ENCODE data around the gene ERBB2.
"Not testable (repeated sequence)": the region's sequence is repeated elsewhere in the genome, so short reads cannot be mapped to it uniquely, and the experiment has no call there.

Gene ERBB2

GRCh38 chr17:39703913-39704312 is 4.0 kb downstream of the ERBB2 start:
- no peak for DNase-seq (ENCODE audit: low read depth)

GRCh38 chr17:39704821-39705551 is 5.1 kb downstream of the ERBB2 start:
- no peak for DNase-seq (ENCODE audit: low read depth)

GRCh38 chr17:39705786-39706348 is 6.0 kb downstream of the ERBB2 start:
- DNase-seq (ENCODE audit: low read depth), result no peak

- no peak for DNase-seq (ENCODE audit: low read depth)
Observed at GRCh38 chr17:39706383-39706782, 6.5 kb downstream of the ERBB2 start.

GRCh38 chr17:39706921-39707337 is 7.1 kb downstream of the ERBB2 start:
- no peak for DNase-seq (ENCODE audit: low read depth)

- no peak for DNase-seq (ENCODE audit: low read depth)
Observed at GRCh38 chr17:39709319-39709997, 9.6 kb downstream of the ERBB2 start.

- DNase-seq (ENCODE audit: low read depth), result no peak
Observed at GRCh38 chr17:39709998-39710964, 10.4 kb downstream of the ERBB2 start.

- DNase-seq (ENCODE audit: low read depth), result not testable (repeated sequence)
Observed at GRCh38 chr17:39711071-39711470, 11.2 kb downstream of the ERBB2 start.

GRCh38 chr17:39711851-39712250 is 12.0 kb downstream of the ERBB2 start:
- no peak for DNase-seq (ENCODE audit: low read depth)

- no peak for DNase-seq (ENCODE audit: low read depth)
Observed at GRCh38 chr17:39714234-39714633, 14.4 kb downstream of the ERBB2 start.

GRCh38 chr17:39715375-39716072 is 15.7 kb downstream of the ERBB2 start:
- no peak for DNase-seq (ENCODE audit: low read depth)

- DNase-seq (ENCODE audit: low read depth), result no peak
Observed at GRCh38 chr17:39716073-39716818, 16.4 kb downstream of the ERBB2 start.

- no peak for DNase-seq (ENCODE audit: low read depth)
Observed at GRCh38 chr17:39716879-39717536, 17.1 kb downstream of the ERBB2 start.

GRCh38 chr17:39717660-39718059 is 17.8 kb downstream of the ERBB2 start:
- no peak for DNase-seq (ENCODE audit: low read depth)

GRCh38 chr17:39719563-39720355 is 19.9 kb downstream of the ERBB2 start:
- no peak for DNase-seq (ENCODE audit: low read depth)

- no peak for DNase-seq (ENCODE audit: low read depth)
Observed at GRCh38 chr17:39722104-39722503, 22.2 kb downstream of the ERBB2 start.

GRCh38 chr17:39722965-39723848 is 23.3 kb downstream of the ERBB2 start:
- DNase-seq (ENCODE audit: low read depth), result no peak

GRCh38 chr17:39724731-39725130 is 24.9 kb downstream of the ERBB2 start:
- DNase-seq (ENCODE audit: low read depth), result no peak
